Jurkat, Clone E6-1 (cell line): ENCODE data around the gene UGT1A4.

Source experiments
- DNase-seq: peaks from one replicate; pipeline ENCODE4 v3.0.0-alpha.2; 2011; ENCODE audit warnings: low read depth, low spot score
- H3K4me3 ChIP-seq: 2 replicates; pipeline ENCODE4 v1.5.1; 2011; ENCODE audit warnings: mild to moderate bottlenecking, low read length, control low read depth, moderate library complexity

The UGT1A4 gene

DNA sequence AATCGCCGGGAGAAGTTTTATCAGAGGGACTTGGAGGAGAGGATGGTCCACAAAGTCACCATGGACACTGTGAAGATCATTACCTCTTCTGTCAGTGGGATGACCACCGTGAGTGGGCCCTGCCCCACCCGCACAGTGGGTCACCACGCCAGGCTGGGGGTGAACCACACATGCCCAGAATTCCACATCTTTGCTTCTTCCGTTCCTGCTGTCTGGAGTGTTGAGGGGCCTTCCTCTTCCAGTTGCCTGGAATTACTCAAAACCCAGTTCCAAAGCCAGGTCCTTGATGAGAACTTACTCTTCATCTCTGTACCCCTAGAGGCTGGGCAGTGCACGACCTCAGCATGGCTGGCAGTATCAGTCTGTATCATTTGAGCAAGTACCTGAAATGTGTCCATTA, 81.7 kb downstream of the UGT1A4 start:
- no peak overlapping the region for H3K4me3 ChIP-seq
- DNase-seq = no peak

DNA sequence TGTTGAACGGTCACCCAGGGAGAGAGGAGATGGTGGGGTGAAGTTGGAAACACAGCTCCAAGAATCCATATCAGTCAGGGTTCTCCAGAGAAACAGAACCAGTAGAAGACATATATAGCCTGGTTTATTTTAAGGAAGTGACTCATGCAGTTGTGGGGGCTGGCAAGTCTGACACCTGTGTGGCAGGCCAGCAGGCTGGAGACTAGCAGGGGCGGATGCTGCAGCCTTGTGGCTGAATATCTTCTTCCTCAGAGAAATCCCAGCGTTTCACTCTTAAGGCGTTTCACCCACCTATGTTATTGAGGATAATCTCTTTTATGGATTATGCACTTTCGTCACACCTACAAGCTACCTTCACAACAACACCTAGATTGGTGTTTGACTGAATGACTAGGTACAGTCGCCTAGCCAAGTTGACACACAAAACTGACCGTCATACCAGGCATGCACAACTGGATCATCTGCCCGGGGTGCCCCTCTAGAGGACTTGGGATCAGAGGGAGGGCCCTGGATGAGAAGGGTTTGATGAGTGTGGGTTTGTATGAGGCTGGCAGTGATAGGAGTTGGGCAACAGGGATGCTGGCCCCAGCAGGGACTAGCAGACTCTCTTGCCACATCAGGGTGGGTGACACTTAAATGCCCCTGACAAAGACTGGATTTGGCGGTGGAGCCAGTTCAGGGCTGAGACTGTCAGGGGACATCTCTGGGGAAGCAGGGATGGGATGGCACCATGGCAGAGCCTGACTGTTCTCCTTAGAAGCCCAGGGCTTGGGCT, 83.0 kb downstream of the UGT1A4 start:
- no peak for DNase-seq
- H3K4me3 ChIP-seq = no peak overlapping the region

DNA sequence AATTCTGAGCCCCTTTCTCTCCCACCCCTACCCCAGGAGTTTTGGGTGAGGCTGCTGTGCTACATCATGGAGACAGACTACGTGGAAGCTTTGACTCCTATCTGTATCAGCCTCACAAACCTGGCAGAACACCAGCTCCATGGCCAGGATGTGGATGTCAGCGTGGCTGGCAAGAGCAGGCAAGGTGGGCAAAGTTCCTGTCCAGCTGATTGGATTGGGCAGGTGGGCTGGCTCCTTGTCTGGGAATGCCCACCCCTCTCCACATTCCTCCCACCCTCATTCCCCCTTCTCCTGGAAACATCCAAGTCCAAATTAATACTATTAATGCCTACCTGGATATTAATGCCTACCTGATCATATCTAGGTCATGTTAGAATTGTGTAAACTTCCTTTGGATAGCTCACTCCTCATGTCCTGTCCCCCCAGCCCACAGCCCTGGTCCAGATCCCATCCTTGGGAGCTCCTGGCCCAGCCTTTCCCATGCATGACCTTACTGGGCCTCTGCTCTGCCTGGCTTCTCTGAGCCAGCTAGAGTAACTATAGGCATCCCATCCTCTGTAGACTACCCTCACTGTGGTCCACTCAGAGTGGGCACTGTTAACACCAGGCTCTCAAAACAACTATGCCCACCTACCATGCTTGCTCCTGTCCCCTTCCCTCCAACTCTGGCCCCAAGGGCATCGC, 83.7 kb downstream of the UGT1A4 start:
- DNase-seq = no peak
- no peak overlapping the region for H3K4me3 ChIP-seq

GRCh38 chr2:233803292-233803911, 84.9 kb downstream of the UGT1A4 start:
- no peak for DNase-seq
- no peak overlapping the region for H3K4me3 ChIP-seq

DNA sequence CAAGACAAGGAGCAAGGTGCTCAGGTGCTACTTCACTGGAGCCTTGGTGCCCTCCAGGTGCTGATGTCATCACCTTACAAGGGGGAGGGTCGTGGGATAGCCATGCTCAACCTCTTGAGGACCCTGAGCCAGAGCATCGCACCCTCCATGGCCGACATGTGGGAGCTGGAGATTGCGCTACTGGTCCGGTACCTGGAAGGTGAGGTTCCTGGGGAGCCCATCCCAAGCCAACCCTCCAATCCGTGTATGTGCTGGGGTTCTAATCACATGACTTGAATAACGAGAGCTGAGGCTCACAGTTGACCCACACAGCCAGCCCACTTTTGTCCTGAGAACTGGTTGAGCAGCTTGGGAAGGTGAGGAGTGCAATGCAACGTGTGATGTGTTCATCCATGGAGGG, 85.5 kb downstream of the UGT1A4 start:
- DNase-seq = no peak
- no peak overlapping the region for H3K4me3 ChIP-seq

DNA sequence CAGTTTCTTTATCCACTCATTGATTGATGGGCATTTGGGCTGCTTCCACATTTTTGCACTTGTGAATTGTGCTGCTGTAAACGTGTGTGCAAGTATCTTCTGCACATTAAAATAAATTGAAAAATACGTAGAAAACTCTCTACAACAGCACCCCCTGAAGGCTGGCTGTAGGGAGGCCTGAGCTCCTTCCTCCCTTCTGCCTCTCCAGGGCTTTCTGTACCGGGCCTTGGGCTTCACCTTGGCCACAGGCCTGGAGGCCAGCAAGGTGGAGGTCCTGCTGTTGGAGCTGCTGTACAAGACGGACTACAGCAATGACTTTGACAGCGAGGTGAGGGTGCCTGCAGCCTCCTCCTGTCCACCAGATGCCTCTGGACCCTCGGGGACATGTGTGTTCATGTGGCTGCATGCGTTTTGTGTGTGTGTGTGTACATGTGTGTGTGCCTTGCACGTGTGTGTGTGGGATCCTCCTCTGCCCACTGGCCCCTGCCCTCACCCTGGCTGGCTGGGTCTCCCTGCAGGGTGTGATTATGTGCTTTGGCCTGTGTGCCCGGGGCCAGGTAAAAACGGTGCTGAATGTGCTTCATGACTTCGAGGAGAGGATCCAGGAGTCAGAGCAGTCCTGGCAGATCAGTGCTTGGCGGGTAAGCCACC, 88.8 kb downstream of the UGT1A4 start:
- no peak overlapping the region for H3K4me3 ChIP-seq
- DNase-seq = no peak

GRCh38 chr2:233807966-233808935, 89.7 kb downstream of the UGT1A4 start:
- H3K4me3 ChIP-seq = no peak overlapping the region
- DNase-seq = no peak

GRCh38 chr2:233810385-233810784, 91.8 kb downstream of the UGT1A4 start:
- DNase-seq = no peak

GRCh38 chr2:233811087-233811486, 92.6 kb downstream of the UGT1A4 start:
- no peak overlapping the region for H3K4me3 ChIP-seq
- no peak for DNase-seq

More at GRCh38 chr2:233810385-233810784, 91.8 kb downstream of the UGT1A4 start:
- no peak overlapping the region for H3K4me3 ChIP-seq

- no peak for DNase-seq
- no peak overlapping the region for H3K4me3 ChIP-seq
Measured at GRCh38 chr2:233811732-233812131, 93.2 kb downstream of the UGT1A4 start.

- DNase-seq = no peak
- no peak overlapping the region for H3K4me3 ChIP-seq
Measured at GRCh38 chr2:233813236-233814055, 94.9 kb downstream of the UGT1A4 start.

DNA sequence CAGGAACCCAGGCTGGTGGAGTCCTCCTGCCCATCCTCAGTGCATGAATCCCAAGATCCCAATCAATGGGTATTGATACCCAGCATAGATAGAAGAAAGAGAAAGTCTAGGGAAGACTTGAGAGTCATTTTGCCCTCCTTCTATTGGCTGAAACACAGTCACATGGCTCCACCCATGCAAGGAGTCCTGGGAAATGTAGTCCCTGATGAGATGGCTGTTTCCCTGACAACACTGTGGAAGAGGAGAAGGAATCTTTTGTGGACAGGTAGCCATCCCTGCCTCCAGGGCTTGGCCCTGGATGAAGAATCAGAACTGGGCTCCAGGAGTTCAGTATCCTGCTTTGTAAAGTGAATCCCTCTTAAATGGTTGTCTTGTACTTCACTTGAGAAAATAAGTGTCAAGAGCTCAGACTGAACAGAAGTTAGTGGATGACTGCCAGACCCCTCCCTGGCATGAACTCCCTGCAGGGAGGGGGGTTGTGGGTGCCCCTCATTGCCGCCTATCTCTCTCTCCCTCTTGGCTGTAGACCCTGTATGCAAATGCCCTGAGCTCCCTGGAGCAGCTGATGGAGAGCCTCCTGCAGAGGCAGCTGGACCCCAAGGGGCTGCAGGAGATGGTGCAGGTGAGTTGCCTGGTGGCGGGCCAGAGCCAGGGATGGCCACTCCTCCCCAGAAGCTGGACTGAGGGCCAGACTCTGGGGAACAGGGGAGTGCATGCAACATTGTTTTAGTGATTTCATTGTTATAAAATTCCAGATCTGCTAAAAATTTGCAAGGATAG, 95.7 kb downstream of the UGT1A4 start:
- no peak overlapping the region for H3K4me3 ChIP-seq
- no peak for DNase-seq

DNA sequence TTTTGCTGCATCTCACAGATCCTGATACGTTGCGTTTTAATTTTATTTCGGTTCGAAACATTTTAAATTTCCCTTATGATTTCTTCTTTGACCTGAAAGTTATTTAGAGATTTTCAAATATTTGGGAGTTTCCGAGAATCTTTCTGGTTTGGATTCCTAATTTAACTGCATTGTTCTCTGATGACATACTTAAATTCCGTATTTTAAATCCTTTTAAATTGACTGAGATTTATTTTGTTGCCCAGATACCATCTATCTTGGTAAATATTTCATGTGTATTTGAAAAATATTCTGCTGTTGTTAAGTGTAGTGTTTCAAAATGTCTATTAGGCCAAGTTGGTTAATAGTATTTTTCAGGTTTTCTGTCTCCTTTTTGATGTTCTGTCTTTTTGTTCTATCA, 97.3 kb downstream of the UGT1A4 start:
- no peak overlapping the region for H3K4me3 ChIP-seq
- DNase-seq = no peak

GRCh38 chr2:233816334-233816733, 97.8 kb downstream of the UGT1A4 start:
- no peak for DNase-seq
- no peak overlapping the region for H3K4me3 ChIP-seq

DNA sequence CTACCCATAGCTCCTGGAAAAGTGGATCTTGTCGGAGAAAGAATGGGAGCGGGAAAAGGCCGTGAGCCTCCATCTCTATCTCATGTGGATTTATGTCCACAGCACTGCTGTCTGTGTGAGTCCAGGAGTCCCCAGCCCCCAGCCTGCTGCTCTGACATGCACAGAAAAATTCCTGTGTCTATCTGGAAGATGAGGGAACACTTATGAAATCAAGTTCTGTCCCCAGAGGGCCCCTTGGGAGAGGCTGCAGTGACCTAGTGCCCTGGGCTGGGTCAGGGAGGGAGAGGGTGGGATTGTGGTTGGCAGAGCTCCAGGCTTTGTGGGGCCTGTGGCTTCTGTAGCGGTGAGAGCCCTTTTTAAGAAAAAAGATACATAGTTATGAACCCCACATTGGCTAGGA, 98.2 kb downstream of the UGT1A4 start:
- no peak for DNase-seq
- H3K4me3 ChIP-seq = no peak overlapping the region

- no peak overlapping the region for H3K4me3 ChIP-seq
- no peak for DNase-seq
Measured at GRCh38 chr2:233817361-233817911, 98.9 kb downstream of the UGT1A4 start.
